Thyroid gland (tissue), 4 donors: Measurements from ENCODE around the gene COL19A1.
"Not testable (repeated sequence)": the region's sequence is repeated elsewhere in the genome, so short reads cannot be mapped to it uniquely, and the experiment has no call there.

Experiments
- POLR2A ChIP-seq, 2 donors: fragments of 450-650 bp; IDR thresholded peaks; one replicate each; pipeline ENCODE4 v1.6.1; 2017; ENCODE audit warnings: antibody characterized with exemption in 2 of 2, mild to moderate bottlenecking in 2 of 2, moderate library complexity in 1 of 2
- TF ChIP-seq, protein P1 (sequence below), 6 experiments: fragments of 200-600 bp in 3 of 6; fragments of 450-650 bp in 3 of 6; sonication (generic) in 3 of 6; IDR thresholded peaks; one replicate each; pipeline ENCODE4 v1.5.1; 2016 to 2019; ENCODE audit warnings: antibody characterized with exemption in 6 of 6, mild to moderate bottlenecking in 2 of 6, inconsistent platforms in 1 of 6, moderate library complexity in 1 of 6

DNA sequence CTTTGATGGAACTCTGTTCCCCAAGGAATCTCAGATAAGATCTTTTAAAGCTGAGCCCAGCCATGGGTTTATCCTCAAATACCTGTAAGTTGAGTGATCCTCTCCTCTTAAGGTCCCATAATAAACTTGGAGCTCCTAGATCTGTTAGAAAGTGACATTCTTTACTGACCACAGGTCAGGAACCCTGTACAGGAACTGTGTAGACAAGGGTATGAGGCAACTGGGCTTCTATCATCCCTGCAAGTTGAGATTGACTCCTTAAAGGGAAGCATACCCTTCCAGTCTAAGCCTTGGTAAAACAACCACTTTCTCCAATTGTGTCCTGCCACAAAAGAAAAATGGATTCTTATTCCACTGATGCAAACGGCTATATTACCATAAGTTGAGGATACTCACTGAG lies 26.2 kb downstream of the COL19A1 start:
- TF ChIP-seq, protein P1, sequence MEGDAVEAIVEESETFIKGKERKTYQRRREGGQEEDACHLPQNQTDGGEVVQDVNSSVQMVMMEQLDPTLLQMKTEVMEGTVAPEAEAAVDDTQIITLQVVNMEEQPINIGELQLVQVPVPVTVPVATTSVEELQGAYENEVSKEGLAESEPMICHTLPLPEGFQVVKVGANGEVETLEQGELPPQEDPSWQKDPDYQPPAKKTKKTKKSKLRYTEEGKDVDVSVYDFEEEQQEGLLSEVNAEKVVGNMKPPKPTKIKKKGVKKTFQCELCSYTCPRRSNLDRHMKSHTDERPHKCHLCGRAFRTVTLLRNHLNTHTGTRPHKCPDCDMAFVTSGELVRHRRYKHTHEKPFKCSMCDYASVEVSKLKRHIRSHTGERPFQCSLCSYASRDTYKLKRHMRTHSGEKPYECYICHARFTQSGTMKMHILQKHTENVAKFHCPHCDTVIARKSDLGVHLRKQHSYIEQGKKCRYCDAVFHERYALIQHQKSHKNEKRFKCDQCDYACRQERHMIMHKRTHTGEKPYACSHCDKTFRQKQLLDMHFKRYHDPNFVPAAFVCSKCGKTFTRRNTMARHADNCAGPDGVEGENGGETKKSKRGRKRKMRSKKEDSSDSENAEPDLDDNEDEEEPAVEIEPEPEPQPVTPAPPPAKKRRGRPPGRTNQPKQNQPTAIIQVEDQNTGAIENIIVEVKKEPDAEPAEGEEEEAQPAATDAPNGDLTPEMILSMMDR (IDR thresholded peaks at IDR 0.05), result not testable (repeated sequence)
- not testable (repeated sequence) for TF ChIP-seq POLR2A (IDR thresholded peaks at IDR 0.05)
